K562 (cell line): Measurements from ENCODE around the gene IDI1. TPM values are rescaled to one million over a fixed set of nuclear protein-coding genes. Genes with fewer than 3 reads are reported as not detected.

ENCODE experiments used
- ARID1B ChIP-seq: fragments of 450-650 bp; IDR thresholded peaks from 2 replicates; pipeline ENCODE4 v1.6.1; 2016; ENCODE audit warnings: antibody characterized with exemption, mild to moderate bottlenecking, inconsistent platforms
- ATF4 ChIP-seq: fragments of 450-650 bp; formaldehyde crosslinking; IDR thresholded peaks from 2 replicates; pipeline ENCODE4 v1.4.0; 2022; ENCODE audit warnings: mild to moderate bottlenecking, moderate library complexity
- ATF7 ChIP-seq: fragments of 450-650 bp; IDR thresholded peaks from 2 replicates; pipeline ENCODE4 v1.7.1; 2014; ENCODE audit warnings: mild to moderate bottlenecking, moderate library complexity
- ESRRA ChIP-seq: fragments of 450-650 bp; IDR thresholded peaks from 2 replicates; pipeline ENCODE4 v1.6.1; 2014; ENCODE audit warnings: low read depth, mild to moderate bottlenecking, moderate library complexity, borderline replicate concordance
- FIP1L1 ChIP-seq: fragments of 200-400 bp; formaldehyde crosslinking; IDR thresholded peaks from 2 replicates; pipeline ENCODE4 v1.6.1; 2018; ENCODE audit warnings: mild to moderate bottlenecking, low read depth, low read length; ENCODE audit not compliant: poor library complexity, severe bottlenecking
- FUS ChIP-seq: fragments of 200-400 bp; formaldehyde crosslinking; optimal IDR thresholded peaks from 2 replicates; pipeline ENCODE3; 2017; ENCODE audit warnings: low read depth, low read length
- SIN3B ChIP-seq: fragments of 450-650 bp; IDR thresholded peaks from 2 replicates; pipeline ENCODE4 v1.6.1; 2017; ENCODE audit warnings: low read depth, mild to moderate bottlenecking, moderate library complexity
- ZNF639 ChIP-seq, 2 experiments: fragments of 200-800 bp in 1 of 2; sonication (Bioruptor generic) in 1 of 2; sonication (generic) in 1 of 2; formaldehyde crosslinking in 1 of 2; IDR thresholded peaks in 1 of 2; conservative IDR thresholded peaks in 1 of 2; 2 replicates each; pipeline versions ENCODE4 v1.5.0 to v1.6.1; 2016 to 2020; ENCODE audit warnings: missing compliant biosample characterization in 1 of 2, missing genetic modification characterization in 1 of 2, missing genetic modification reagents in 1 of 2
- polyA plus RNA-seq, 8 experiments: library from polyadenylated mRNA; depleted of rRNA in 4 of 8; stranded (reverse) in 5 of 8; unstranded in 3 of 8; fragments of >200 nt; fragmentation: Nextera tagmentation in 2 of 8; fragmentation: Illumina TruSeq in 1 of 8; extraction: Ambion mirVana in 2 of 8; extraction: Trizol in 1 of 8; gene quantifications; 2 replicates each; pipeline versions ENCODE4 v1.2.1 to v1.2.3, GENCODE V29; 2011 to 2014; ENCODE audit warnings: inconsistent platforms in 1 of 8, missing spikeins in 1 of 8
- total RNA-seq, 7 experiments: library from RNA; depleted of rRNA in 6 of 7; stranded (reverse); fragments of >200 nt in 6 of 7; fragmentation: Illumina TruSeq in 2 of 7; extraction: Trizol in 2 of 7; gene quantifications; 2 replicates each; pipeline versions ENCODE4 v1.2.1 to v1.2.3, GENCODE V29; 2011 to 2021; ENCODE audit warnings: low replicate concordance in 1 of 7
- TF ChIP-seq, protein P1 (sequence below): sonication (generic); formaldehyde crosslinking; IDR thresholded peaks from 2 replicates; pipeline ENCODE4 v1.8.0; 2022; ENCODE audit warnings: missing genetic modification reagents, mild to moderate bottlenecking, moderate library complexity, borderline replicate concordance

Gene IDI1
- total and polyA plus RNA-seq, 9 of the 15 experiments (the other 6 are each of a cell fraction or from before 2014, with no cell fraction given): 70.0 to 265 (median 119) TPM

DNA sequence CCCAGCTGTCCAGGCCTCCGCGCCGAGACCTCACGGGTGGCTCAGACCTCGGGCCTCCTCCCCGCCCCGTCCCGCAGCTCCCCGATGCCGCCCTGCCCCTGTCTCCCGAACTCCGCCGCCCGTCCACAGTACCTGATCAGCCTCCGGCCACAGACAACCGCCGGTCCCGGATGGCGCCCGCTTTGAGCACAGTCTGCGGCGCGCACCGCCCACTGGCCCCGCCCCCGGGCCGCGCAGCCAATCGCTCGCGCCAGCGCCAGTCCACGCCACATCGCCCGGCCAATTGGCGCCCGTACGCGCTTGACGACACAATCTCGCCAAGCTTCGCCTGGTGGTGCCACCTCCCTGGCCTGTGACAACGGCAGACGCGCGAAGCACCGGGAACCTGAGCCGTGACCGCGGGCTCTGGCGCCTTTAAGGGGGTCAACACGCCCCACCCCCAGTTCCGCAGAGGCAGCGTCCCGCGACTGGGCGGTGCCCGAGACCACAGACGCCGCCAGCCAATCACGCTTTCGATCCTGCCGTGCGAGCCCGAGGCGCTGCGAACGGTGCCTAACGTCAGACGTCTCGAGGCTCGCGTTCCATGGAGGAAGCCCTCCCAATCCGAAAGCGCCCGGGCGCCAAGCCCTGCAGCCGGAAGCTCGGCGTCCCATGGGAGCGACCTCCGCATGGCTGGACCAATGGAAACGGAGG is at the start of gene IDI1 (continued):
- TF ChIP-seq ZNF639 (CRISPR knock-in tag; conservative IDR thresholded peaks at IDR 0.05 in 1 of 2, IDR thresholded peaks at IDR 0.05 in 1 of 2): peak in 1 of 2 experiments; percentile 87; a peak in 2 of 4 replicates
- TF ChIP-seq ARID1B: no peak
- TF ChIP-seq, protein P1, sequence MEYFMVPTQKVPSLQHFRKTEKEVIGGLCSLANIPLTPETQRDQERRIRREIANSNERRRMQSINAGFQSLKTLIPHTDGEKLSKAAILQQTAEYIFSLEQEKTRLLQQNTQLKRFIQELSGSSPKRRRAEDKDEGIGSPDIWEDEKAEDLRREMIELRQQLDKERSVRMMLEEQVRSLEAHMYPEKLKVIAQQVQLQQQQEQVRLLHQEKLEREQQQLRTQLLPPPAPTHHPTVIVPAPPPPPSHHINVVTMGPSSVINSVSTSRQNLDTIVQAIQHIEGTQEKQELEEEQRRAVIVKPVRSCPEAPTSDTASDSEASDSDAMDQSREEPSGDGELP (CRISPR knock-in tag): peak; percentile 71
- peak; percentile 29; the same call in 1 of the 2 replicates for TF ChIP-seq SIN3B
- TF ChIP-seq FUS: peak; percentile 40
- 0 out of 2 replicates have a peak, but pooled peaks have one; percentile 11 for TF ChIP-seq ATF4 (CRISPR knock-in tag)
- peak; percentile 91 for TF ChIP-seq ATF7
- peak; percentile 92 for TF ChIP-seq FIP1L1
- peak; percentile 84; the same call in 1 of the 2 replicates for TF ChIP-seq ESRRA
